ENCODE data around the gene GATA6. TPM values are rescaled to one million over a fixed set of nuclear protein-coding genes. Genes with fewer than 3 reads are reported as not detected.

GATA6 gene
- 10 to 100 TPM in 2 of 4 donors, 1 to 10 TPM in 2; 8.1 to 13.5 (median 10.9) TPM for polyA plus RNA-seq (ENCODE audit: insufficient read length in 4 of 4)

DNA sequence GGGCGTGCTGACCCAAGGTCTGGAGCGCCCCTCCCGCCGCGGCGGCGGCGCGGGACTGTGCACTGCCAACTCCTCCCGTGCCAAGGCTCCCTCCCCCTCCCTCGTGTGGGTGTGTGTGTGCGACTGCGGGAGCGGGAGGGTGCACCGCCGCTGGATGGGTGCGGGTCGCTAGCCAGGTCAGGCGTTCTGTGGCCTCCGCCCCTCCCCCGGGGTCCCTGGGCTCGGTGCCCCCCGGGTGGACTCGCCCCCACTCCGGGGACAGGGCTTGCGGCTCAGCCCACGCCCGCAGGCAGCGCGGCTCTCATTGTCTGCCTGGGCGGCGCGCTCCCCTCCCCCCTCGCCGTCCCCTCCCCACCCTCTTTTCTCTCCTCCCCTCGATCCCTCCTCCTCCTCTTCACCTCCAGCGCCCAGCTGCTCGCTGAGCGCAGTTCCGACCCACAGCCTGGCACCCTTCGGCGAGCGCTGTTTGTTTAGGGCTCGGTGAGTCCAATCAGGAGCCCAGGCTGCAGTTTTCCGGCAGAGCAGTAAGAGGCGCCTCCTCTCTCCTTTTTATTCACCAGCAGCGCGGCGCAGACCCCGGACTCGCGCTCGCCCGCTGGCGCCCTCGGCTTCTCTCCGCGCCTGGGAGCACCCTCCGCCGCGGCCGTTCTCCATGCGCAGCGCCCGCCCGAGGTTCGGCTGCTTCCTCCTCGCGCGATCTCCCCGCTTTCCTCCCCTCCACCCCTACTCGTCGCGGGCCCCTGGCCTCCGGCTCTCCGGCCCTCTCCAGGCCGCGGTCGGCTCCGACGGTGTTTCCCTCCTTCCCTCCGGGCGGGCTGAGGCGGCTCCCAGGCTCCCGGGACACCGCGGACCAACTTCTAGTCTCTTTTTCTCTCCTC lies at the start of gene GATA6:
TSS of gene GATA6 (plus strand) at position 579 of the 878 bp plus-strand sequence. CDS start 1,556 bp downstream, outside the sequence.
- DNase-seq (ENCODE audit: low read depth in 4 of 4, low spot score in 3 of 4), result no peak

- DNase-seq (ENCODE audit: low read depth in 4 of 4, low spot score in 3 of 4), result no peak
Observed at GRCh38 chr18:22124970-22125369, 44.4 kb upstream of the GATA6 start.

DNA sequence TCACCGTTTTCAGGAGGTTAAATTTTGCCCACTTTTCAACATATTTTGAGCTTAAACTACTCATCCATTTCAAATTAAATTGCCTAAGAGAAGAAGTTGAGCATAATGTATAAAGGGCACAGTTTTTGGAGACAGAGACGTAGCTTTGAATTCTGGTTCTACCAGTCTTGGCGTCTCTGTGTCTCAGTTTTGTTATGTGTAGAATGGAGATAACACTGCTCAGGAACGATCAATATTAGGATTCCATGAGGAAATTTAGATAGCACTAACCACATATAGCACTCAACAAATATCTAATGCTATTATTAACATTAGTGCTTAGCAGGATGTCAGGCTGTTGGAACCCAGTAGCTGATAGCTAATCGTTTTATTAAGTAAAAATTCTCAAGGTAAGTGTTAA lies 40.4 kb upstream of the GATA6 start:
- DNase-seq (ENCODE audit: low read depth in 4 of 4, low spot score in 3 of 4), result no peak

DNA sequence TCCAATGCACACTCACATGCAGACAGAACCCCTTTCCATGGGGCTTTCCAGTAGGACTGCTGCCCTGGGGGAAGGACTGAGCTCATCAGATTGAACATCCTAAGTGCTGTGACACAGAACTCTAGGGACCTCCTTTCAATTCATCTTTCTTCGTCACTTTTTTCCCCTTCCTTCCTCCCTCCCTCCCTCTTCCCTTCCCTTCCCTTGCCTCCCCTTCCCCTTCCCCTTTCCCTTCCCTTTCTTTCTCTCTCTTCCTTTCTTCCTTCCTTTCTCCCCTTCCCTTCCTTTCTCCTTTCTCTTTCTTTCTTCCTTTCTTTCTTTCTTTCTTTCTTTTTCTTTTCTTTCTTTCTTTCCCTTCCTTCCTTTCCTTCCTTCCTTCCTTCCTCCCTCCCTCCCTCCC lies 39.6 kb upstream of the GATA6 start:
- DNase-seq (ENCODE audit: low read depth in 4 of 4, low spot score in 3 of 4), result no peak

GRCh38 chr18:22132258-22132657 lies 37.1 kb upstream of the GATA6 start:
- no peak for DNase-seq (ENCODE audit: low read depth in 4 of 4, low spot score in 3 of 4)

DNA sequence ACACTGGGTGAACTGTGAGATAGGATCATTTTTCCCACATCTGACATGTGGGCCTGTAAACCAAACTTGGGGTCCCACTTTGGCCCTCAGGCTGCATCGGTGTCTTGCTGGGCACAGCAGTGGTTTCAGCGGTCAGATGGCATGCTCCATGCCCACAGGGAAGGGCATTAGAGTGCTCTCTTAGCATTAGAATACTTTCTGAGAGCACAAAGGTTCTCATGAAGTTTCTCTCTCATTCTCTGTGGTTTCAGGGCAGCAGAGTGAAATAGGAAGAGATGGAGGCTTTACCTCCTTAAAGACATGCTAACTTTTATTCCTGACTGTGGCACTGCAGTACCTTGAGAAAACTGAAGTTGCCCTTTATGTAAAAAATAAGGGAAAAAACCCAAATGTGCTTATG lies 36.6 kb upstream of the GATA6 start:
- no peak for DNase-seq (ENCODE audit: low read depth in 4 of 4, low spot score in 3 of 4)

DNA sequence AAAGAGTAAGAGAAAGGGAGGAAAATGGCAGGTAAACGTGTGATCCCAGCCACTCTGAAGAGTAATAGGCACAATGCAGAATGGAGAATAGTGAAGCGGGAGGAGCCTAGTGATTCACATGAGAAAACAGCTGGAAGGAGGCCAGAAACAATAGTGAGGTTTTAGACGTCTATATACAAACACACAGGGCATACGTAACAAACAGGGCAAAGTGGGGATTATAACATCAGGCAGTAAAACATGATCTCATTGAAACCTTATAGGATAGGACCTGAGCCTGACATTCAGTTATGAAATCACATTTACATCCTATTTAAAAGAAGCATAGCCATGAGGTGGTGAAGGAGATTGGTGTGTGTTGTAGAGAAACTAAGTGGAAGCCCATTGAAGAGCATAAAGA lies 33.0 kb upstream of the GATA6 start:
- no peak for DNase-seq (ENCODE audit: low read depth in 4 of 4, low spot score in 3 of 4)

GRCh38 chr18:22141211-22141610 lies 28.2 kb upstream of the GATA6 start:
- DNase-seq (ENCODE audit: low read depth in 4 of 4, low spot score in 3 of 4), result no peak

DNA sequence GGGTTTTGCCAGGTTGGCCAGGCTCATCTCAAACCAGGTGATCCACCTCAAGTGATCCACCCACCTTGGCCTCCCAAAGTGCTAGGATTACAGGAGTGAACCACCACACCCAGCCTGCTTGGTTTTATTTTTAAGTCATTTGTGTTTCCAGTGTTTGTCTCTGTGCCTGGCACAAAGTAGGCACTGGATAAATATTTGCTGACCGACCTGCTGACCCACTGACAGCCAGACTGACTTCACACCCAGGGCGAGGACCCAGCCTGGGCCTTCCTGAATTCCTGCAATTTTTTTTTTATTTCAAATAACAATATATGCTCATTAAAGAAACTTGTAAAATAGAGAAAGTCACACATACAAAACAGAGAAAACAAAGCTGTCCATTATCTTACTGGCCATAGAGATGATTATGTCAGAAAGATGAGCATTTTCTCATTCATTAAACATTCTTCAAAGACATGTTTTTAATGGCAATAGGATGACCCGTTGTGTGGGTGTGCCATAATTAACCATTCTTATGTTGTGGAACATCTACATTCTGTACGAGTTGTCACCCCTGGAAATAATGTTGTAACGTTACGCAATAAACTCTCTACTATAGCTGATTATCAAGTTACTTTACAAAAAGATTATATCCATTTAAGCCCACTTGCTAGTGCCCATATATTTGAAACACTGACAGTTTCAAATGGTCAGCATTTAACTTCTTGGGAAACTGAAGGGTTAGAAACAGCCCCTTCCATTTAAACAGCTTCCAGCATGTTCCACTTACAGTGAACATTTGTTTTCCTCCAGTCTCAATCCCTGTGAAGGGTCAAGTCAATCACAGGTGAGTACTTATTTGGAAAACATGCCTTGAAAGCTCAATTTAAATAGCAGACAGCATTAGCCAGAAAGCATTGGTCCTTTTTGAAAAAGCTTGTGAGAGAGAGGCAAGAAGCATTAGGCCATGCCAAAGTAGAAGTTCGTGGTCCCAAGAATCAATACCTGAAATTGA lies 25.7 kb upstream of the GATA6 start:
- DNase-seq (ENCODE audit: low read depth in 4 of 4, low spot score in 3 of 4), result no peak

DNA sequence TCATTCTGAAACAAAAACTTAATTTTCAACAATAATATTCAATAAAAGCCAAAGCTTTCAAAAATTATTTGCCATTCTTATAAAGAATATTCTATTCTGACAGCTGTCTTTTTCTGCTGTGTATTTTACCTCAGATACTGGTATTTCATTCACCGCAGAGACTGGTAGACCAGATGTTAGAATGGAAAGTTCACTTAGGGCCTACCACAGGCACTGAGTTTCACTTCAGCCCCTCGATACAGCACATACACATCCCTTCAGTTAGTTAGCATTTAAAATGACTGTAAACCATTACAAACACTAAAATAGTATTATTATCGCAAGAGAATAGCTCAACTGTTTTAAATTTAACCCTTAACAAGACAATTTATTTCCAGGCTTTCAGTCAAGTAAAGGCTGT lies 24.2 kb upstream of the GATA6 start:
- DNase-seq (ENCODE audit: low read depth in 4 of 4, low spot score in 3 of 4), result no peak

GRCh38 chr18:22149710-22150109 lies 19.7 kb upstream of the GATA6 start:
- no peak for DNase-seq (ENCODE audit: low read depth in 4 of 4, low spot score in 3 of 4)

DNA sequence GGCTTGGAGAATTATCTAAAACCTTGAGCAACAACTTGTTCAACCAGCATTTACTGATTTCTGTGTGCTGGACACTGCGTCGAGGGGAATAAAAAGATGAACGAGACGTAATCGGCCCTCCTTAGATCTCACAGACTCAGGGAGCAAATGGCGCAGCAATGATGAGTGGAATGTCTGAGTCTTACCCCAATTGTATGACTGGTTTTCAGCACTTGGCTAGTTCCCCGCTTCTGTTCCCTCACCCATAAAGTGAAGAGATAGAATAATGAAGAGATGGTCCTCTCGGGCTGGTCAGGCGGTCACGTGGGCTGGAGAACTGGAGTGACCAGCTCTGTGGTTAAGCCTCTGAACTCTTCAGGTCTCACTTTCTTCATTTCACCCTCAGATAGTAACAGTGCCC lies 17.3 kb upstream of the GATA6 start:
- DNase-seq (ENCODE audit: low read depth in 4 of 4, low spot score in 3 of 4), result no peak

GRCh38 chr18:22153428-22153827 lies 16.0 kb upstream of the GATA6 start:
- no peak for DNase-seq (ENCODE audit: low read depth in 4 of 4, low spot score in 3 of 4)

DNA sequence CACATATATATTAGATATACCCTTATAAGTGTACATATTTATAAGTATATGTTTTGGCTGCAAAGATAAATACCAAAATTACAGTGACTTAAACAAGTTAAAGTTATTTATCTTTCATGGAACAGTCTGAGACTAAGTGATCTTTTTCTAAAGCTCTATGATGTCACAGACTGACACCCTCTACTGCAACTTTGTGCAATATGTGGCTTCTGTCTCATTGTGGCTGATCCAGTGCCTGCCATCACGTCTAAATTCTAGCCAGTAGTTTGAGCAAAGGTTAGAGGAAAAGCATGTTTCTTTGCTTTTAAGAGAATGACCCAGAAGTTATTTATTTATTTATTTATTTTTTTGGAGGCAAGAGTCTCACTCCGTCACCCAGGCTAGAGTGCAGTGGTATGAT lies 13.8 kb upstream of the GATA6 start:
- DNase-seq (ENCODE audit: low read depth in 4 of 4, low spot score in 3 of 4), result no peak

DNA sequence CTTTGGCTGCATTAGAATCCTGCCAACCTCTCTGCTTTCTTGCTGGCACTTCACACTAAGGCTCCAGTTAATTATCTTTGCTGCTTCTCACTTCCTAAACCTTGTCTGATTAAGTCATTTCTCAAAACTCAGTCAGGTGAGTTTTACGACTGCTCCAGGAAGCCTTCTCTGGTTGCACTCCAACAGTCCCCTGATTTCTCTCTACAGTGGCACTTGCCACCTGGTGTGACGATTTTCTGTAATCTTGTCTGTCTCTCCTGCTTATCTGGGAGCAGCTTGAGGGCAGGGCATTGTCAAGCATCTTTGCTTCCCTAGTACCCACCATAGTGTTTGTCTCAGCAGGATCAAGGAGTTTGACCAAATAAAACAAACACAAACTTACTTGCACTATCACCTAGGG lies 10.4 kb upstream of the GATA6 start:
- no peak for DNase-seq (ENCODE audit: low read depth in 4 of 4, low spot score in 3 of 4)

GRCh38 chr18:22161090-22161489 lies 8.3 kb upstream of the GATA6 start:
- DNase-seq (ENCODE audit: low read depth in 4 of 4, low spot score in 3 of 4), result no peak

DNA sequence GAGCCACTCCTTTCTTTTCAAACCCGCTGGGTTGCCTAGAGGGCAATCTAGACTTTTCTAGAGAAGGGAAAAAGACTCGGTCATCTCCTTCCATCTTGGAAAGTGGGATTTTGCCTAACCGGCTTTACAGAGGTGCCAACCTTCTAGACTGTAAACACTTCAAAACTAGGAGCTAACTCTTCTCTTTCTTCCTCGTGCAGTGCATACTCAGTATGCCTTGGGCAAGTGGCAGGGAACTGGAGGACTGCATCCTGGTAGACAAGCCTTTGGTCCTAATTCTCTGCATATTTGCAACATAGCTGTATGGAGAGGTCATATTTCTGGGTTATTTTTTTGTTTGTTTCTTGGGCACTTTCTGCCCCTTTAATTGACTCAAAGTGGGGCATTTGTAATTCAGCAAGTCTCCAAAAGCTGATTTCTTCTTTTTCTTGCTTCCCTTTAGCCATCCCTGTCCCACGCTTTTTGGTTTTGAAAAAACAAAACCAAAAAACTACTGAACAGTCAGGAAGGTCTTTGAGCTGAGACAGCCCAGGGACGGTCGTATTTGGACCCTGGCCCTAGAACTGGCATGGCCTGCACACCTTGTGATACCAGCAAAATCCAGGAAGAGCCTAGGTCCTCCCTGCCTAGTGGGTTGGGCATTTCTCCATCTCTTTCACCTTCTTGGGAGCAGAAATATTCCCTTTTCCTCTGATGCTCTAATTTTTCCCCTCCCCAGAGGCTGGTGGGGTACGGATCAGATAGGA lies 5.8 kb upstream of the GATA6 start:
- no peak for DNase-seq (ENCODE audit: low read depth in 4 of 4, low spot score in 3 of 4)

- DNase-seq (ENCODE audit: low read depth in 4 of 4, low spot score in 3 of 4), result no peak
Observed at GRCh38 chr18:22164337-22165048, 4.9 kb upstream of the GATA6 start.

- no peak for DNase-seq (ENCODE audit: low read depth in 4 of 4, low spot score in 3 of 4)
Observed at GRCh38 chr18:22165049-22165602, 4.3 kb upstream of the GATA6 start.

DNA sequence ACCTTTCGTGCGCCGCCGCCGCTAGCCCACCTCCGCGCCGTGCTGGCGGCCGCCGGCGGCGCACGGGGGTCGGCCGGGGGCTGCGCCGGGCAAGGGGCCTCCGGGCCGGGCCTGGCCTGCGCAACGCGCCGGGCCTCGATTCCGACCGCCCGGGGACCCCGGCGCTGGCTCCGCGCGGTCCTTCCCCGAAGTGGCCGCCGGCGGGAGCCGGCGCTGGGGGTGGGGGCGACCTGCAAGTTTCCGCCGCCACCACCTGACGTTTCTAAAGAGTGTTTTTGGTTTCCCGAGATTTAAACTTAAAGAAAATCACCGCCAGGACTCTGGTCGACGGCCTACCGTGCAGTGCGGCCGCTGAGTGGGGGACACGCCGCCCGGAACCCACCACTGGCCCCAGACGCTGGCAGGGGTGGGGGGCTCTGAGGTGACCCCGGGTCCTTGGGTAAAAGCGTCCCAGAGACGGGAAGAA lies 3.8 kb upstream of the GATA6 start:
- DNase-seq (ENCODE audit: low read depth in 4 of 4, low spot score in 3 of 4), result no peak
